HepG2 (cell line): ENCODE data around the gene SBNO1. TPM values are rescaled to one million over a fixed set of nuclear protein-coding genes. Genes with fewer than 3 reads are reported as not detected.

Experiments
- CREM ChIP-seq, 2 experiments: sonication (generic) in 1 of 2; formaldehyde crosslinking in 1 of 2; IDR thresholded peaks; 2 replicates each; pipeline versions ENCODE4 v1.4.0 to v1.6.1; 2016 to 2020; ENCODE audit warnings: antibody characterized with exemption in 1 of 2, mild to moderate bottlenecking in 1 of 2, missing genetic modification reagents in 1 of 2
- HMGA1 ChIP-seq: sonication (generic); formaldehyde crosslinking; conservative IDR thresholded peaks from 2 replicates; pipeline ENCODE4 v1.4.0; 2020; ENCODE audit warnings: missing genetic modification reagents
- JUNB ChIP-seq: sonication (generic); formaldehyde crosslinking; IDR thresholded peaks from 2 replicates; pipeline ENCODE4 v1.8.0; 2022; ENCODE audit warnings: missing genetic modification reagents, mild to moderate bottlenecking, borderline replicate concordance
- KAT7 ChIP-seq: IDR thresholded peaks from 2 replicates; pipeline ENCODE4 v1.6.1; 2018; ENCODE audit warnings: borderline replicate concordance, missing compliant biosample characterization
- PLRG1 ChIP-seq: fragments of 450-650 bp; conservative IDR thresholded peaks from 2 replicates; pipeline ENCODE4 v1.6.1; 2016
- SNAI1 ChIP-seq: sonication (generic); formaldehyde crosslinking; IDR thresholded peaks from 2 replicates; pipeline ENCODE4 v1.5.0; 2020; ENCODE audit warnings: mild to moderate bottlenecking, missing genetic modification reagents, borderline replicate concordance
- TBP ChIP-seq: sonication (generic); formaldehyde crosslinking; IDR thresholded peaks from 2 replicates; pipeline ENCODE4 v1.5.0; 2020; ENCODE audit warnings: missing genetic modification reagents
- ZC3H13 ChIP-seq: sonication (generic); formaldehyde crosslinking; IDR thresholded peaks from 2 replicates; pipeline ENCODE4 v1.8.1; 2023; ENCODE audit warnings: mild to moderate bottlenecking, missing genetic modification reagents, moderate library complexity
- ZNF569 ChIP-seq: sonication (generic); formaldehyde crosslinking; IDR thresholded peaks from 2 replicates; pipeline ENCODE4 v1.5.0; 2020; ENCODE audit warnings: mild to moderate bottlenecking, missing genetic modification reagents, moderate library complexity, borderline replicate concordance
- ZNF772 ChIP-seq: sonication (generic); formaldehyde crosslinking; IDR thresholded peaks from 2 replicates; pipeline ENCODE4 v1.5.0; 2020; ENCODE audit warnings: mild to moderate bottlenecking, missing genetic modification reagents
- polyA plus RNA-seq, 8 experiments: library from polyadenylated mRNA; depleted of rRNA in 3 of 8; stranded (reverse) in 7 of 8; unstranded in 1 of 8; fragments of >200 nt; fragmentation: Illumina TruSeq in 4 of 8; extraction: Trizol in 4 of 8; gene quantifications; 2 replicates each; pipeline versions ENCODE4 v1.2.1 to v1.2.3, GENCODE V29; 2011 to 2016; ENCODE audit warnings: low read depth in 4 of 8, missing spikeins in 1 of 8, mixed read lengths in 1 of 8; ENCODE audit not compliant: insufficient read depth in 1 of 8
- total RNA-seq, 5 experiments: library from RNA; depleted of rRNA; stranded (reverse); fragments of >200 nt; fragmentation: Illumina TruSeq; extraction: Trizol; gene quantifications; 2 replicates each; pipeline ENCODE4 v1.2.3, GENCODE V29; 2016; ENCODE audit warnings: low read depth in 1 of 5
- TF ChIP-seq, protein P1 (sequence below): IDR thresholded peaks from 2 replicates; pipeline ENCODE4 v1.6.1; 2016
- TF ChIP-seq, protein P2 (sequence below): sonication (generic); formaldehyde crosslinking; IDR thresholded peaks from 2 replicates; pipeline ENCODE4 v1.9.0; 2021; ENCODE audit warnings: mild to moderate bottlenecking, missing genetic modification reagents
- TF ChIP-seq, protein P3 (sequence below): sonication (generic); formaldehyde crosslinking; IDR thresholded peaks from 2 replicates; pipeline ENCODE4 v1.4.0; 2020; ENCODE audit warnings: missing genetic modification reagents
- TF ChIP-seq, protein P4 (sequence below): sonication (generic); formaldehyde crosslinking; IDR thresholded peaks from 2 replicates; pipeline ENCODE4 v1.5.0; 2020; ENCODE audit warnings: mild to moderate bottlenecking, missing genetic modification reagents
- TF ChIP-seq, protein P5 (sequence below): sonication (generic); formaldehyde crosslinking; IDR thresholded peaks from 2 replicates; pipeline ENCODE4 v1.9.0; 2022; ENCODE audit warnings: low read depth, missing genetic modification reagents

SBNO1 gene
- total and polyA plus RNA-seq, 2 of the 13 experiments (the other 11 are each of a cell fraction or from before 2014, with no cell fraction given) = 10.9 to 40.2 TPM

DNA sequence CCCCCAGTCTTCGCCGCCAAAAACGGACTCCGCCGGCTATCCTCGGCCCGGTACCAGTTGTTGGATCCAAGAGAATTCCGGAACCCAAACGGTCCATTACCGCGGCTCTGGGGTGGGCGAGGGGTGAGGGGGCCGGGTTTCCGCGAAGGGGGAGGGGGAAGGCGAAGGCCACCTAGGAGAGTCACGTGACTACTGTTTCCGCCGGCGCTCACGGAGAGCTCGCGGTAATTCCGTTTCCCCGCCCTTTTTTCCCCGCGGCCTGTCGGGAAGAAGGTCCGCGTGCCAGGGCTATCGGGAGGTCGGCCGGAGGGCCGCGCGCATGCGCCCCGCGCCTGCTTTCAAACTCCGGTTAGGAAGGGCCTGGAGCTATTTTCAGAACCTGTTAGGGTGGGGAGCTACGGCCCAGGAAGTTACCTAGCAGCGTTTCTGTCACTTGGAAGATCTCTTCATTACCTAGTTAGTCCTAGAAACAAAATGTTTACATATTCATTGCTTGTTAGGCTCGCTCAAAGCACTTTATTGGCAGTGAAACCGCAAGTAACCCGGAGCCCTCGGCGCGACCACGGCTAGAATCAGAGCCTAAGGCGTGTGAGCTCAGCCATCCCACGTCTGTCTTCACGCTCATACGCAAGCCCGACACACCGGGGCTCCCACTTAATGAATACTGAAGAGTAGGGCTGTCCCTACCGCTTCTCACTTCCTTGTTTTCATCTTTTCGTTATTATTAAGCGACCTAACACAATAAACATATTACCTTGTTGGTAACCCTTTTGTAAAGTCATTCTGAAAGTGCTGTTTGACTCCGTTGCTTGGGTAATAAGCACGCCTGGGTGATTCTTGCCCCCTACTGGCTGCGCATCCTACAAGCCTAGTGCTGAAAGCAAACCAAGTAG, 624 bp upstream of the SBNO1 start (continued):
- TF ChIP-seq, protein P1, sequence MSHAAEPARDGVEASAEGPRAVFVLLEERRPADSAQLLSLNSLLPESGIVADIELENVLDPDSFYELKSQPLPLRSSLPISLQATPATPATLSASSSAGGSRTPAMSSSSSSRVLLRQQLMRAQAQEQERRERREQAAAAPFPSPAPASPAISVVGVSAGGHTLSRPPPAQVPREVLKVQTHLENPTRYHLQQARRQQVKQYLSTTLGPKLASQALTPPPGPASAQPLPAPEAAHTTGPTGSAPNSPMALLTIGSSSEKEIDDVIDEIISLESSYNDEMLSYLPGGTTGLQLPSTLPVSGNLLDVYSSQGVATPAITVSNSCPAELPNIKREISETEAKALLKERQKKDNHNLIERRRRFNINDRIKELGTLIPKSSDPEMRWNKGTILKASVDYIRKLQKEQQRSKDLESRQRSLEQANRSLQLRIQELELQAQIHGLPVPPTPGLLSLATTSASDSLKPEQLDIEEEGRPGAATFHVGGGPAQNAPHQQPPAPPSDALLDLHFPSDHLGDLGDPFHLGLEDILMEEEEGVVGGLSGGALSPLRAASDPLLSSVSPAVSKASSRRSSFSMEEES (CRISPR knock-in tag) = 0 out of 2 replicates have a peak, but pooled peaks have one; percentile 4
- TF ChIP-seq, protein P2, sequence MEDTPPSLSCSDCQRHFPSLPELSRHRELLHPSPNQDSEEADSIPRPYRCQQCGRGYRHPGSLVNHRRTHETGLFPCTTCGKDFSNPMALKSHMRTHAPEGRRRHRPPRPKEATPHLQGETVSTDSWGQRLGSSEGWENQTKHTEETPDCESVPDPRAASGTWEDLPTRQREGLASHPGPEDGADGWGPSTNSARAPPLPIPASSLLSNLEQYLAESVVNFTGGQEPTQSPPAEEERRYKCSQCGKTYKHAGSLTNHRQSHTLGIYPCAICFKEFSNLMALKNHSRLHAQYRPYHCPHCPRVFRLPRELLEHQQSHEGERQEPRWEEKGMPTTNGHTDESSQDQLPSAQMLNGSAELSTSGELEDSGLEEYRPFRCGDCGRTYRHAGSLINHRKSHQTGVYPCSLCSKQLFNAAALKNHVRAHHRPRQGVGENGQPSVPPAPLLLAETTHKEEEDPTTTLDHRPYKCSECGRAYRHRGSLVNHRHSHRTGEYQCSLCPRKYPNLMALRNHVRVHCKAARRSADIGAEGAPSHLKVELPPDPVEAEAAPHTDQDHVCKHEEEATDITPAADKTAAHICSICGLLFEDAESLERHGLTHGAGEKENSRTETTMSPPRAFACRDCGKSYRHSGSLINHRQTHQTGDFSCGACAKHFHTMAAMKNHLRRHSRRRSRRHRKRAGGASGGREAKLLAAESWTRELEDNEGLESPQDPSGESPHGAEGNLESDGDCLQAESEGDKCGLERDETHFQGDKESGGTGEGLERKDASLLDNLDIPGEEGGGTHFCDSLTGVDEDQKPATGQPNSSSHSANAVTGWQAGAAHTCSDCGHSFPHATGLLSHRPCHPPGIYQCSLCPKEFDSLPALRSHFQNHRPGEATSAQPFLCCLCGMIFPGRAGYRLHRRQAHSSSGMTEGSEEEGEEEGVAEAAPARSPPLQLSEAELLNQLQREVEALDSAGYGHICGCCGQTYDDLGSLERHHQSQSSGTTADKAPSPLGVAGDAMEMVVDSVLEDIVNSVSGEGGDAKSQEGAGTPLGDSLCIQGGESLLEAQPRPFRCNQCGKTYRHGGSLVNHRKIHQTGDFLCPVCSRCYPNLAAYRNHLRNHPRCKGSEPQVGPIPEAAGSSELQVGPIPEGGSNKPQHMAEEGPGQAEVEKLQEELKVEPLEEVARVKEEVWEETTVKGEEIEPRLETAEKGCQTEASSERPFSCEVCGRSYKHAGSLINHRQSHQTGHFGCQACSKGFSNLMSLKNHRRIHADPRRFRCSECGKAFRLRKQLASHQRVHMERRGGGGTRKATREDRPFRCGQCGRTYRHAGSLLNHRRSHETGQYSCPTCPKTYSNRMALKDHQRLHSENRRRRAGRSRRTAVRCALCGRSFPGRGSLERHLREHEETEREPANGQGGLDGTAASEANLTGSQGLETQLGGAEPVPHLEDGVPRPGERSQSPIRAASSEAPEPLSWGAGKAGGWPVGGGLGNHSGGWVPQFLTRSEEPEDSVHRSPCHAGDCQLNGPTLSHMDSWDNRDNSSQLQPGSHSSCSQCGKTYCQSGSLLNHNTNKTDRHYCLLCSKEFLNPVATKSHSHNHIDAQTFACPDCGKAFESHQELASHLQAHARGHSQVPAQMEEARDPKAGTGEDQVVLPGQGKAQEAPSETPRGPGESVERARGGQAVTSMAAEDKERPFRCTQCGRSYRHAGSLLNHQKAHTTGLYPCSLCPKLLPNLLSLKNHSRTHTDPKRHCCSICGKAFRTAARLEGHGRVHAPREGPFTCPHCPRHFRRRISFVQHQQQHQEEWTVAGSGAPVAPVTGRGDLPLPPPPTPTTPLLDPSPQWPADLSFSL (CRISPR knock-in tag) = no peak
- TF ChIP-seq SNAI1 (CRISPR knock-in tag) (no peak), HMGA1 (CRISPR knock-in tag) (no peak), ZNF569 (CRISPR knock-in tag) (no peak), JUNB (CRISPR knock-in tag) (no peak), PLRG1 (no peak), ZNF772 (CRISPR knock-in tag) (peak; percentile 38; the same call in 1 of the 2 replicates), CREM (IDR thresholded peaks at IDR 0.05) (peak; percentile 36; the same call in 1 of the 2 replicates), CREM (CRISPR knock-in tag; IDR thresholded peaks at IDR 0.05) (no peak), TBP (CRISPR knock-in tag) (no peak), ZC3H13 (CRISPR knock-in tag) (peak; percentile 78), KAT7 (CRISPR knock-in tag) (no peak)
- TF ChIP-seq, protein P3, sequence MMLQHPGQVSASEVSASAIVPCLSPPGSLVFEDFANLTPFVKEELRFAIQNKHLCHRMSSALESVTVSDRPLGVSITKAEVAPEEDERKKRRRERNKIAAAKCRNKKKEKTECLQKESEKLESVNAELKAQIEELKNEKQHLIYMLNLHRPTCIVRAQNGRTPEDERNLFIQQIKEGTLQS = no peak
- TF ChIP-seq, protein P4, sequence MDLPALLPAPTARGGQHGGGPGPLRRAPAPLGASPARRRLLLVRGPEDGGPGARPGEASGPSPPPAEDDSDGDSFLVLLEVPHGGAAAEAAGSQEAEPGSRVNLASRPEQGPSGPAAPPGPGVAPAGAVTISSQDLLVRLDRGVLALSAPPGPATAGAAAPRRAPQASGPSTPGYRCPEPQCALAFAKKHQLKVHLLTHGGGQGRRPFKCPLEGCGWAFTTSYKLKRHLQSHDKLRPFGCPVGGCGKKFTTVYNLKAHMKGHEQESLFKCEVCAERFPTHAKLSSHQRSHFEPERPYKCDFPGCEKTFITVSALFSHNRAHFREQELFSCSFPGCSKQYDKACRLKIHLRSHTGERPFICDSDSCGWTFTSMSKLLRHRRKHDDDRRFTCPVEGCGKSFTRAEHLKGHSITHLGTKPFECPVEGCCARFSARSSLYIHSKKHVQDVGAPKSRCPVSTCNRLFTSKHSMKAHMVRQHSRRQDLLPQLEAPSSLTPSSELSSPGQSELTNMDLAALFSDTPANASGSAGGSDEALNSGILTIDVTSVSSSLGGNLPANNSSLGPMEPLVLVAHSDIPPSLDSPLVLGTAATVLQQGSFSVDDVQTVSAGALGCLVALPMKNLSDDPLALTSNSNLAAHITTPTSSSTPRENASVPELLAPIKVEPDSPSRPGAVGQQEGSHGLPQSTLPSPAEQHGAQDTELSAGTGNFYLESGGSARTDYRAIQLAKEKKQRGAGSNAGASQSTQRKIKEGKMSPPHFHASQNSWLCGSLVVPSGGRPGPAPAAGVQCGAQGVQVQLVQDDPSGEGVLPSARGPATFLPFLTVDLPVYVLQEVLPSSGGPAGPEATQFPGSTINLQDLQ (CRISPR knock-in tag) = no peak
- TF ChIP-seq, protein P5, sequence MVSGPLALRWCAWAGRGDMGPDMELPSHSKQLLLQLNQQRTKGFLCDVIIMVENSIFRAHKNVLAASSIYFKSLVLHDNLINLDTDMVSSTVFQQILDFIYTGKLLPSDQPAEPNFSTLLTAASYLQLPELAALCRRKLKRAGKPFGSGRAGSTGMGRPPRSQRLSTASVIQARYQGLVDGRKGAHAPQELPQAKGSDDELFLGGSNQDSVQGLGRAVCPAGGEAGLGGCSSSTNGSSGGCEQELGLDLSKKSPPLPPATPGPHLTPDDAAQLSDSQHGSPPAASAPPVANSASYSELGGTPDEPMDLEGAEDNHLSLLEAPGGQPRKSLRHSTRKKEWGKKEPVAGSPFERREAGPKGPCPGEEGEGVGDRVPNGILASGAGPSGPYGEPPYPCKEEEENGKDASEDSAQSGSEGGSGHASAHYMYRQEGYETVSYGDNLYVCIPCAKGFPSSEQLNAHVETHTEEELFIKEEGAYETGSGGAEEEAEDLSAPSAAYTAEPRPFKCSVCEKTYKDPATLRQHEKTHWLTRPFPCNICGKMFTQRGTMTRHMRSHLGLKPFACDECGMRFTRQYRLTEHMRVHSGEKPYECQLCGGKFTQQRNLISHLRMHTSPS (CRISPR knock-in tag) = no peak
